ENCODE measurements around the gene CENPK. TPM values are rescaled to one million over a fixed set of nuclear protein-coding genes. Genes with fewer than 3 reads are reported as not detected.

CENPK gene
- total and polyA plus RNA-seq, 9 of the 15 experiments (the other 6 are each of a cell fraction or from before 2014, with no cell fraction given), result 30.8 to 134 (median 69.0) TPM

DNA sequence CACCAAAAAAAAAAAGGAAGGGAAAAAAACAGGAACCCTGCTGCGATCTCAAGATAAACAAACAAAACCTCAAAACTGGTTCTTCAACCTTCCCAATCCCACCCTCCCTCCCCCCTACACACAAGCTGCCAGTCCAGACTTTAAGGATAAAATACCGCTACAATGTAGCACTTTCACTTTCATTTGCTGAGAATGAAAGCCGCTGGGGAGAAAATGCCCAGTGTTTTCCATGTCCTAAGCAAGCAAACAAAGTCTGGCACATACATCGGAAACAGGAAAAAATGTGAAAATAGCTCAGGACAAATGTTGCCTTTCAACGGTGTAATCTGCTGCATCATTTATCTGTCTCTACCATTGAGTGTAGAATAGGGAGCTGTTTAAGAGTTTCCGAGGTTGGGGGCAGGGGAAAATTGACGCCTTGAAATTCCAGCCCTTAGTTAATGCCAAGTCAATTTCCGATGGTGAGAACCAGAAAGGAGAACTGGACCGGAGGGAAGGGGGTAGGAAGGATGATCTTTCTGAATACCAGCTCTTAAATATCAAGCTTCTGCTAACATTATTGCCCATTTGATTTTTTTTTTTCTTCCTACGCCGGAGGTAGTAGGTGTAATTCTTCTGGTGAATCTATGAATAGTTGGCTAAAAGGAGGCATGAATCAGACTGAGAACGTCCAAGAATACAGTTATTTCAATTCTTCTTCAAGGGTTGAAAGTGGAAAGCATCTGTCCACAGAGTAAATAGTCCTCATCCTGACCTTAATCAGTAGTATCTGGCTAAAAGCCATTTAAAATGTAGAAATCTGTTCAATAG lies 80.0 kb downstream of the CENPK start (continued):
- TF ChIP-seq, protein P1, sequence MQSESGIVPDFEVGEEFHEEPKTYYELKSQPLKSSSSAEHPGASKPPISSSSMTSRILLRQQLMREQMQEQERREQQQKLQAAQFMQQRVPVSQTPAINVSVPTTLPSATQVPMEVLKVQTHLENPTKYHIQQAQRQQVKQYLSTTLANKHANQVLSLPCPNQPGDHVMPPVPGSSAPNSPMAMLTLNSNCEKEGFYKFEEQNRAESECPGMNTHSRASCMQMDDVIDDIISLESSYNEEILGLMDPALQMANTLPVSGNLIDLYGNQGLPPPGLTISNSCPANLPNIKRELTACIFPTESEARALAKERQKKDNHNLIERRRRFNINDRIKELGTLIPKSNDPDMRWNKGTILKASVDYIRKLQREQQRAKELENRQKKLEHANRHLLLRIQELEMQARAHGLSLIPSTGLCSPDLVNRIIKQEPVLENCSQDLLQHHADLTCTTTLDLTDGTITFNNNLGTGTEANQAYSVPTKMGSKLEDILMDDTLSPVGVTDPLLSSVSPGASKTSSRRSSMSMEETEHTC (IDR thresholded peaks at IDR 0.05), result no peak
- no peak for TF ChIP-seq KDM1A (IDR thresholded peaks at IDR 0.05)
- no peak for TF ChIP-seq POLR3G (IDR thresholded peaks at IDR 0.05; ENCODE audit: extremely low read depth, insufficient read length, insufficient replicate concordance)
- no peak for TF ChIP-seq ERF (CRISPR knock-in tag; IDR thresholded peaks at IDR 0.05)
- no peak for TF ChIP-seq DIDO1 (tag; IDR thresholded peaks at IDR 0.05; ENCODE audit: low read depth)
- TF ChIP-seq TCF3 (CRISPR knock-in tag; IDR thresholded peaks at IDR 0.05), result no peak
- TF ChIP-seq PRPF4 (IDR thresholded peaks at IDR 0.05; ENCODE audit: insufficient read depth, low read depth, low read length, poor library complexity, severe bottlenecking), result no peak
- TF ChIP-seq ZNF76 (CRISPR knock-in tag; IDR thresholded peaks at IDR 0.05; ENCODE audit: borderline replicate concordance), result no peak
- TF ChIP-seq MAFF (IDR thresholded peaks at IDR 0.05; ENCODE audit: low read length), result peak; percentile 37; the same call in 1 of the 2 replicates
- TF ChIP-seq BCL6 (CRISPR knock-in tag; IDR thresholded peaks at IDR 0.05), result no peak
- no peak; the same call in 1 of the 2 replicates for TF ChIP-seq ZNF766 (CRISPR knock-in tag; conservative IDR thresholded peaks at IDR 0.05)
- no peak for TF ChIP-seq HOXB6 (CRISPR knock-in tag; IDR thresholded peaks at IDR 0.05; ENCODE audit: borderline replicate concordance)
- TF ChIP-seq ZNF274 (IDR thresholded peaks at IDR 0.05; ENCODE audit: borderline replicate concordance, low read depth, low read length), result no peak
- TF ChIP-seq, protein P2, sequence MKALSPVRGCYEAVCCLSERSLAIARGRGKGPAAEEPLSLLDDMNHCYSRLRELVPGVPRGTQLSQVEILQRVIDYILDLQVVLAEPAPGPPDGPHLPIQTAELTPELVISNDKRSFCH (CRISPR knock-in tag; IDR thresholded peaks at IDR 0.05), result no peak
- TF ChIP-seq, protein P2 (tag; IDR thresholded peaks at IDR 0.05), result no peak
- no peak for TF ChIP-seq NEUROD1 (IDR thresholded peaks at IDR 0.05; ENCODE audit: borderline replicate concordance, low read depth, low read length, partially characterized antibody)
- no peak for TF ChIP-seq SMARCA5 (IDR thresholded peaks at IDR 0.05)
- no peak for TF ChIP-seq ZNF407 (IDR thresholded peaks at IDR 0.05; ENCODE audit: low read depth)

All from K562 (cell line).